ENCODE results near the gene GPC6. TPM values are rescaled to one million over a fixed set of nuclear protein-coding genes. Genes with fewer than 3 reads are reported as not detected.

The GPC6 gene
- total RNA-seq, 1 experiment from 2014 or later = not detected

DNA sequence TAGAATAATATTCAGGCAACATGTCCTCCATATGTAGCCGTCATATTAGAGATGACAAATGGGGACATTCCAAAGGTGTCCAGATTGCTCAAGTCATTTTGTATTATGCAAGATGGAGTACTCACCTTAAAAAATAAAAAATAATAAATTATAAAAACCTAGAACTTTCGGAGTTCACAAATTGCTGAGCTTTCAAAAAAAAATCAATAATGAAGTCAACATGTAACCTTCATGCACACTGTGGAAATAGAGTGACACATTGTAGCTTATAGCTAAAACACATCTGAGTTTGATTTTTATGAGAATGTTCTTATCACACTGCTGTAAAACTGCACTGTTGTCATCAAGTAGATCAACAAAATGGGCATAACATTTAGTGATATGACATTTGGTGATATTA lies 411.2 kb downstream of the GPC6 start:
- H3F3A ChIP-seq (ENCODE audit: insufficient read depth, low read depth) = no peaks in the 10 kb centered on the region
- H3K9me3 ChIP-seq (ENCODE audit: insufficient read depth, low read depth) = no peaks in the 10 kb centered on the region
- H3K4me1 ChIP-seq (replicated peaks; ENCODE audit: insufficient read depth) = no peaks in the 10 kb centered on the region
- TF ChIP-seq, protein P1, sequence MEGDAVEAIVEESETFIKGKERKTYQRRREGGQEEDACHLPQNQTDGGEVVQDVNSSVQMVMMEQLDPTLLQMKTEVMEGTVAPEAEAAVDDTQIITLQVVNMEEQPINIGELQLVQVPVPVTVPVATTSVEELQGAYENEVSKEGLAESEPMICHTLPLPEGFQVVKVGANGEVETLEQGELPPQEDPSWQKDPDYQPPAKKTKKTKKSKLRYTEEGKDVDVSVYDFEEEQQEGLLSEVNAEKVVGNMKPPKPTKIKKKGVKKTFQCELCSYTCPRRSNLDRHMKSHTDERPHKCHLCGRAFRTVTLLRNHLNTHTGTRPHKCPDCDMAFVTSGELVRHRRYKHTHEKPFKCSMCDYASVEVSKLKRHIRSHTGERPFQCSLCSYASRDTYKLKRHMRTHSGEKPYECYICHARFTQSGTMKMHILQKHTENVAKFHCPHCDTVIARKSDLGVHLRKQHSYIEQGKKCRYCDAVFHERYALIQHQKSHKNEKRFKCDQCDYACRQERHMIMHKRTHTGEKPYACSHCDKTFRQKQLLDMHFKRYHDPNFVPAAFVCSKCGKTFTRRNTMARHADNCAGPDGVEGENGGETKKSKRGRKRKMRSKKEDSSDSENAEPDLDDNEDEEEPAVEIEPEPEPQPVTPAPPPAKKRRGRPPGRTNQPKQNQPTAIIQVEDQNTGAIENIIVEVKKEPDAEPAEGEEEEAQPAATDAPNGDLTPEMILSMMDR (conservative IDR thresholded peaks at IDR 0.05) = no peak
- TF ChIP-seq EZH2 (IDR thresholded peaks at IDR 0.05; ENCODE audit: low read depth) = no peak
- ChIA-PET POLR2A (ENCODE audit: unreplicated experiment) (no interaction called here), CTCF (no interaction called here)
- H3K4me3 ChIP-seq = no peak overlapping the region
- DNase-seq = no peak
- H3K36me3 ChIP-seq (ENCODE audit: low read depth) = no peaks in the 10 kb centered on the region
- intact Hi-C loops (cut with micrococcal nuclease; ENCODE audit: unreplicated experiment) = no loop called here
- H3K9me2 ChIP-seq (ENCODE audit: insufficient read depth) = no peaks in the 10 kb centered on the region
- H4K20me1 ChIP-seq (ENCODE audit: insufficient read depth) = no peaks in the 10 kb centered on the region
- H2AFZ ChIP-seq = no peak overlapping the region
- no peak overlapping the region for H3K4me2 ChIP-seq
- H3K79me2 ChIP-seq (ENCODE audit: low read depth) = no peaks in the 10 kb centered on the region
- H3K27me3 ChIP-seq (ENCODE audit: insufficient read depth, low read depth) = no peaks in the 10 kb centered on the region
- no peak overlapping the region for H3K27ac ChIP-seq
- no TSS peak for BruUV-seq (replicated peaks)

DNA sequence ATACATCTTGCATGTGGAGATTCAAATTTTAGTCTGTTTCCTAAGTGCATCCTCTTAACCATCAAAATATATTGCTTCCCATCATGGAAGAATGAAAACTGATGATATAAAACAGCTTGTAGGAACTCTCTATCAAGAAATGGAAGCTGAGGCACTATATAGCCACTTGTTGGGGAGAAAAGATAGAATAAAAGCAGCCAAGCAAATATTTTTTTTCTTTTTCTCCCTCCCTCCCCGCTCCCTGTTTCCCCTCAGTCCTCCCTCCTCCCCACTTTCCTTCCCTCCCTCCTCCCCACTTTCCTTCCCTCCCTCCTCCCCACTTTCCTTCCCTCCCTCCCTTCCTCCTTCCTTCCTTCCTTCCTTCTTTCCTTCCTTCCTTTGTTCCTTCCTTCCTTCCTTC lies 413.8 kb downstream of the GPC6 start:
- intact Hi-C loops (cut with micrococcal nuclease; ENCODE audit: unreplicated experiment) = no loop called here
- Histone ChIP-seq H3K36me3 (ENCODE audit: low read depth) (no peaks in the 10 kb centered on the region), H3K9me3 (ENCODE audit: insufficient read depth, low read depth) (no peaks in the 10 kb centered on the region), H3K4me1 (replicated peaks; ENCODE audit: insufficient read depth) (no peaks in the 10 kb centered on the region), H2AFZ (no peak overlapping the region), H3K79me2 (ENCODE audit: low read depth) (no peaks in the 10 kb centered on the region), H3K27ac (no peak overlapping the region), H3F3A (ENCODE audit: insufficient read depth, low read depth) (no peaks in the 10 kb centered on the region), H3K4me2 (no peak overlapping the region), H3K4me3 (no peak overlapping the region), H3K27me3 (ENCODE audit: insufficient read depth, low read depth) (no peaks in the 10 kb centered on the region), H3K9me2 (ENCODE audit: insufficient read depth) (no peaks in the 10 kb centered on the region), H4K20me1 (ENCODE audit: insufficient read depth) (no peaks in the 10 kb centered on the region)
- ChIA-PET POLR2A (ENCODE audit: unreplicated experiment) (no interaction called here), CTCF (no interaction called here)
- TF ChIP-seq, protein P1 (conservative IDR thresholded peaks at IDR 0.05) = no peak
- no peak for TF ChIP-seq EZH2 (IDR thresholded peaks at IDR 0.05; ENCODE audit: low read depth)
- no TSS peak for BruUV-seq (replicated peaks)
- no peak for DNase-seq

DNA sequence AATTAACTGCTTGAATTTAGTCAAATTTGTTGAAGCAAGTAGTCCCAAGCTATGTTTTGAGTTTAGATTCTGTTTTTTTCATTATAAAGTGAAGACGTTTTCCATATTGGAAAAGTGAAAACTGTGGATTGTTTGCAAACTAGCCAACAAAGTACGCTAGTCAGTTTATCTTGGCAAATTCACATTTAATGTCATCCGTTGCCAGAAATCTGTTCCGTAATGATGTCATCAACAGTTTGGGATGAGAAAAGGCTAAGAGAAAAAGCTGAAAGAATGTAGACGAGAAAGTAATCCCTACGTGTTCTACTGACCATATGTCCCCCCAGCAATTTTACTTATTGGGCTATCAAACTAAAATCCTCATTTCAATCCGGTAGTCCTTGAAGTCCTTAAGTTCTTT lies 419.6 kb downstream of the GPC6 start:
- Histone ChIP-seq H3K9me3 (ENCODE audit: insufficient read depth, low read depth) (no peaks in the 10 kb centered on the region), H3K79me2 (ENCODE audit: low read depth) (no peaks in the 10 kb centered on the region), H4K20me1 (ENCODE audit: insufficient read depth) (no peaks in the 10 kb centered on the region), H3K4me1 (replicated peaks; ENCODE audit: insufficient read depth) (no peaks in the 10 kb centered on the region), H3K27me3 (ENCODE audit: insufficient read depth, low read depth) (no peaks in the 10 kb centered on the region), H3K27ac (no peak overlapping the region), H3F3A (ENCODE audit: insufficient read depth, low read depth) (no peaks in the 10 kb centered on the region), H2AFZ (no peak overlapping the region), H3K36me3 (ENCODE audit: low read depth) (no peaks in the 10 kb centered on the region), H3K9me2 (ENCODE audit: insufficient read depth) (no peaks in the 10 kb centered on the region), H3K4me3 (no peak overlapping the region), H3K4me2 (no peak overlapping the region)
- no peak for TF ChIP-seq EZH2 (IDR thresholded peaks at IDR 0.05; ENCODE audit: low read depth)
- TF ChIP-seq, protein P1 (conservative IDR thresholded peaks at IDR 0.05) = no peak
- CTCF ChIA-PET = no interaction called here
- BruUV-seq (replicated peaks) = no TSS peak
- intact Hi-C loops (cut with micrococcal nuclease; ENCODE audit: unreplicated experiment) = no loop called here
- no peak for DNase-seq
- POLR2A ChIA-PET (ENCODE audit: unreplicated experiment) = no interaction called here
